ENCODE measurements around the gene SLC22A1.

DNA sequence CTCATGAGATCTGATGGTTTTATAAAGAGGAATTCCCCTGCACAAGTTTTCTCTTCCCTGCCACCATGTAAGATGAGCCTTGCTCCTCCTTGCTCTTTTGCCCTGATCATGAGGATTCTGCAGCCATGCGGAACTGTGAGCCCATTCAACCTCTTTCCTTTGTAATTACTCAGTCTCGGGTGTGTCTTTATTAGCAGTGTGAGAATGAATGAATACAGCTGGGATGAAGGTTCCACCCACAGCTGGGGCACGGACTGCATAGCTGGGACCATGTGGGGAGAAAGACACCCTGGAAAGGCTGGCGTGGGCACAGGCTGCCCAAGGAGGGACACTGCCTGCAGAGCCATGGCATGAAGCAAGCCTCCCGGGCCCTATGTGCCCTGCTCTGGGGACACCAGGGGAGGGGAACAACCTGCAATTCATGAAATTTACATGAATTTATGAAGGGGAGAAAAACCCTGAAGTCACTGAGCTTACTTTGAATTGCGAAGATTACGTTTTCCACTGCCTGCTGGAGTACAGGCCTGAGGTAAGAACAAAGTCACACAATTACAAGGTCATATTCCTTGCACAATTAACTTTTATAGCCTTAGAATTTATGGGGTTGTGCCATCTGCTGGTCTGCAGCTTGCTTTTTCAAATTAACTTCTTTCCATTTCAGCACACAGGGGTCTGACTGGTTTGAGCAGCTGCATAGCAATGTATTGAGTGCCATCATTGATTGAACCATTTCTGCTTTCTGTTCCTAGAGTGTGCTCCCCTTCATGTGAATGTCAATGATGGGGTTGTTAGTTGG is 46.2 kb downstream of the SLC22A1 start:
- TF ChIP-seq CTCF (IDR thresholded peaks at IDR 0.05; ENCODE audit: insufficient read depth, low read depth, low read length) (no peak), EZH2 (IDR thresholded peaks at IDR 0.05; ENCODE audit: insufficient read depth, low read length) (no peak)

All from astrocyte (in vitro differentiated cells and primary cell).